NCI-H128 (cell line): ENCODE results near the gene ZC3H13.

Experiments used
- DNase-seq: peaks from one replicate; lab custom pipeline; 2025; ENCODE audit not compliant: unreplicated experiment; lab: John Stamatoyannopoulos, UW

ZC3H13 gene

DNA sequence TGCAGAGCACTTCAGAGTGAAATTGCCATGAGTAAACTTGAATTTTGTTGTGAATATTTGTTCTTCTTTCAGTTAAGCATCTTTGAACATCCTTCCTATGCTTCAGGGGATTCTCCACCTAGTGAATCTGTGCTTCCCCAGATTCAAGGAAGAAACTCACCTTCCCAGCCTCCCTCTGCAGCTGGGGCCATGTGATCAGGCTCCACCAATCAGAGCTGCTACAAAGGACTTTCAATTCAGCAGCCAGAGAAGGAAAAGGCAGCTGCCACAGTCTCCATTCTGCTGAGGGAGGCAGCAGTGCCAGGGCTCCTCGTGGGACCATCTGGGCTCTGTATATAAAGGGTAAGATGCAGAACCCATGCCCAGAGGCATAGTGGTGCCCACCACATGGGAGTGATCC lies 111.3 kb downstream of the ZC3H13 start:
- DNase-seq: no peak

- DNase-seq: no peak
Measured at GRCh38 chr13:45940061-45940460, 112.5 kb downstream of the ZC3H13 start.

DNA sequence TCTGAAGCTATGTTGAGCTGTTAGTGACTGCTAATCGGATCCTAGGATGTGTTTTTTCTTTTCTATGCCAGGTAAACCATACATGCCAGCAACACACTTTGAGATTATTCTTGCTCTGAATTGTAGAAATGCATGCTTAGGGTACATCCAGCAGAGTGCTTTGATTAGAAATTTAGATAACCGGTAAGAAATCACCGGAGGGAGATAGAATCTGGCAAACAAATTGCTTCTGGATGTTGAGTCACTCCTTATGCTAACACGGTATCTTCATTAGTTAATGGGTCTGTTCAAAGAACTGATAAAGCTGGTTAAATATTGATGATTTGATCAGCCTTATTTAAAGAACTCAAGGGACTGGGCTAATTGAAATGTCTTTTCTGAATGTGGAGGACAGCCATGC lies 115.9 kb downstream of the ZC3H13 start:
- no peak for DNase-seq

DNA sequence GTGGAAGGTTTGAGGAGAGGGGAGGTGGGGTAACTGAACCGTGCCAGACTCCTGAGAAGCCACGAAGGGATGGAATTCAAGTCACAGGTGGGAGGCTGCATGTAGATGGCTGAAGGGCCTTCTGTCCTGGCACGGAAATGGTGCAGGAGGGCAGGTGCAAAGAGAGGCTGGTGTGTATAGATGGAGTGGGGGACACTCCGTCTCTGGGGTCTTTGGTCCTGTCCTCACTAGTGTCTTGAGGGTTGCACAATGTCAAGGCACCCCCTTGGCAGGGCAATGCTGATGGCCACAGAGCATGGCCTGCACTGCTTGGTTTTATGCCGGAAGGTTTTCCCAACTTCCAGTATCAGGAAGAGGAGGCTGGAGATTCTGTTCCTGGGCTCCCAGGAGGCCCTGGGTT lies 118.3 kb downstream of the ZC3H13 start:
- no peak for DNase-seq

DNA sequence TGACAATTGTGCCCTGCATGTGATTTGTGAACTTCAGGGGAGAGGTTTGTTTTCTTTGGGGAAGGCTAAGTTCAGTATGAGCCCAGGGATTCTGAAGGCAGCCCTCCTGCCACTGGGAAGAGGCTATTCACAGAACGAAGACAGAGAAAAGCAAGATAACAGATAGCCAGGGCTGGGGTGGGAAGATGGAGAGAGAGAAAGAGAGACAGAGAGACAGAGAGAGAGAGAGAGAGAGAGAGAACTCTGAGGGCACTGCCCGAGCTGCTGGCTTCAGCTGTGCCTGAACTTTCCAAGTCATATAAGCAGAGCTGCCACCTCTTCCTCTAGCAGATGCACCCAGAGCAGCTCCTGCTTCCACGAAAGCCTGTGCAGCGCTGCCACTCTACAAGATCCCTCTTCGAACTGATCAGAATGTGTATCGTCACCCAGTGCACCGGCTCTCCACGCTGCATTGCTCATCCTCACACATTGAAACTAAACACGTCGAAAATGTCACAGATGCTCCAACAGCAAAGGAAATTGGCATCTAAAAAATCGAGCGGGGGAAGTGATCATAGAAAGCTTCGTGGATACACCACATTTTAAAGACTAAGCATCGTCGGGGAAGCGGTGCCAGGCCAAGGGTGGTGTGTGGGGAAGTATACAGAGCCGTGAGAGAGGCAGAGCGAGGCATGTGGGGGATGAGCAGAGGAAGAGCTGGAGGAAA lies 119.2 kb downstream of the ZC3H13 start:
- no peak for DNase-seq

DNA sequence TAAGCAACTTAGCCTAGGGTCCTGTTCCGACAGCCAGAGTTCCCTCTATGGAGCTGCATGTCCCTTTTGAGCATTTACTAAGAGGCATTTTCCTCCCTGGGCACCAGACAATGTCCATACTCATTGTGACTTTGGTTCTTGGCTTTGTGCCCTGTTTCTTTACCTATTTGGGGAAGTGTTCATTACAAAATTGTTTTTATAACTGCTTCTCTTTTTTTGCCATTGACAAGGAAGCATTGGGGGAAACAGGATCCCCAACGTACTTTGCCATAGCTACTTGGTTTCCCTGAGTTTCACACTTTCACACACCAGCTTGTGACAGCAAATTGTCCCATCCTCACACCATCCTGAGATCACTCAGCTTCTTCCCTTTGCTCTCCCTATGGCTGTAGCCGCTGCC lies 119.9 kb downstream of the ZC3H13 start:
- no peak for DNase-seq

GRCh38 chr13:45932172-45932571 lies 120.4 kb downstream of the ZC3H13 start:
- no peak for DNase-seq

DNA sequence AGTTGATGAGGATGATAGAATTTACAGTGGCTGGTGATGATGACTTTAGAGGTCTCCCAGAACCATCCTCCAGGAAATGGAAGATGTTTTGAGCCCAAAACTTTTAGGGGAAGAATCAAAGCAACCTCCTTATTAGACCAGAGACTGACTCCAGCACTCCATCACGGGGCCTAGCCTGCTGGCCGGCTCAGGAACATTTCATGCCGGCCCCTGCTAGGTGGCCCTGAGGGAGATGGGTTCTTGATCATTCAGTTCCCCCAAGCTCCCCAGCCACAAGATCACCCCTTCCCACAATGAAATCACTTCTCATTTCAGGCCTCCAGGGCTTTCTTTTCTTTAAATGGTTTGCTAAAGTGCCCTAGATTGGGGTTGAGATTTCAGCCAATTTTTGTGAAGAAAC lies 121.3 kb downstream of the ZC3H13 start:
- DNase-seq: no peak

GRCh38 chr13:45930177-45930576 lies 122.4 kb downstream of the ZC3H13 start:
- DNase-seq: no peak

DNA sequence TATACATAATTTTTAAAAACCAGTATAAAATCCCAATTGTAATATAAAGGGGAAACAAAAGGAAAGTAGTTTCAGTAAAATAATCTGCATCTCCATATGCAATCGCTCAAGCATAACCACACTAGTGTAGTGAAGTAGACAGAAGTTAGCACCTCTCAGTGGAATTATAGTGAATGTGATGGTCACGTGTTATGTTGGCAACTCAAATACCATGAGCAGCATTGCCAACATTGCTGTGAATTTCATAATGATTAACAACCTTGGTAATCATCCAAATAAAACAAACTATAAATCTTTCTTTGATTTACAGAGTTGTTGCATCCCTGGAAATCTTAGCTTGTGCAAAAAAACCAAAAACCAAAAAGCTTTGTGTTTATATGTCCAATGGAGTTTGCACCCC lies 123.7 kb downstream of the ZC3H13 start:
- DNase-seq: no peak

- no peak for DNase-seq
Measured at GRCh38 chr13:45928176-45928575, 124.4 kb downstream of the ZC3H13 start.

DNA sequence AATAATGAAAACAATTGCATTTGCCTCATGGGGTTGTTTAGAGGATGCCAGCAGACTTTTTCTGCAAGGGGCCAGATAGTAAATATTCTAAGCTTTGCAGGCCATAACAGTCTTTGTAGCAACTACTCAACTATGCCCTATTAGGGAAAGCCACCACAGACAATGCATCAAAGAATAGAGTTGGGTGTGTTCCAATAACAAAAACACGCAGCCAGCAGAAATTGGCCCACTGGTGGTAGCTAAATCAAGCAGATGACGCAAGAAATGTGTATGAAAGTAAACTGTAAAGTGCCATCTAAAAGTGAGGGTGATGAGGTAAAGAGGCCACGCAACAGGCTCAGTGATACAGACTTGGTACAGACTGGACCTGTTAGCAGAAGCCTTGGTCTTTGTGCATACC lies 125.8 kb downstream of the ZC3H13 start:
- no peak for DNase-seq

- DNase-seq: no peak
Measured at GRCh38 chr13:45925151-45925550, 127.4 kb downstream of the ZC3H13 start.

GRCh38 chr13:45921162-45921736 lies 131.3 kb downstream of the ZC3H13 start:
- DNase-seq: no peak

- DNase-seq: no peak
Measured at GRCh38 chr13:45918597-45918996, 133.9 kb downstream of the ZC3H13 start.

DNA sequence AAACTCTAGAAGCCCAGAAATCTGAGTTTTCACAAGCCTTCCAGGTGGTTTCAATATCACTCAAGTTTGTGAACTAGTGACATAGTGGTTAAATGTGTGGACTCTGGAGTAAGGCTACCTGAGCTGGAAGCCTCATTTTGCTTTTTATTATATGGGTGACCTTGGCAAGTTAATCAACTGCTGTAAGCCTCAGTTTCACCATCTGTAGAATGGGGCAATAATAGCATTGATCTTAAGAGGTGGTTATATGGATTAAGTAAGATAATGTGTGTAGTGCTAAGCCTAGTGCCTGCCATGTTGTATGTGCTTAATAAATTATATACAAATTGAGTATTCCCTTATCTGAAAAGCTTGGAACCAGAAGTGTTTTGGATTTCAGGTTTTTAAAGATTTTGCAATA lies 135.5 kb downstream of the ZC3H13 start:
- DNase-seq: no peak

DNA sequence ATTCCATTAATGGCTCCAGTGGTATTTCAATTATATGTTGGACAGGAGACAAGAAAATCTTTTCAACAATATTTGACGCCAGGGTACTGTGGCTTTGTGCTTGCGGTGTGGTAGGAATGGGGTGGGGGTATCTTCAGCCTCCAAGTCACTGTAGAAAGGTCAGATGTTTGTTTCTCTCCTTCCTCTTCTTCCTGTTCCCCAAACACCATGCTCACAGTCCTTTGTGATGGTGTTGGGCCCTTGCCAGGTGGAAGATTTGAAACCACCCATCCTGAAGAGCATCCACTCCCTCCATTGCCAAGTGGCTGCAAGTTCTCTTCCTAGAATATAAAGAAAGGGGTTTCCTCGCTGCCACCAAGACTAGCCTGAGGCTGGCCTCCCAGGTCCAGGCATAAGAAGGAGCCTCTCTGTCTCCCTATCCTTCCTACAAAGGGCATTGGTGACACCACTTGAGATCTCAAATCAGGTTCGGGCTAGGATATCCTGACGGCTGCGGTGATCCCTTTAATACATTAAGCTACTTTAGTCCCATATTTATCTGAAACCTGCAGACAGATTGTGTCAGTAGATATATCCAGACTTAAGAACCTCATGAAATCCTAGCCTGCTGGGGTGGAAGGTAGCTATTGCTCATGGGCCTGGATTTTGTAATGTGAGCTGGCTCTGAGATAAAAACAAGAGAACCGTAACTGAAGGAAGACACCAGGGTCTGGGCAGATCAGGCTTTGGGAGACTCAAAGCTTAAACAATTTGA lies 136.7 kb downstream of the ZC3H13 start:
- DNase-seq: no peak

GRCh38 chr13:45909673-45910072 lies 142.9 kb downstream of the ZC3H13 start:
- DNase-seq: no peak

GRCh38 chr13:45909089-45909488 lies 143.5 kb downstream of the ZC3H13 start:
- no peak for DNase-seq

DNA sequence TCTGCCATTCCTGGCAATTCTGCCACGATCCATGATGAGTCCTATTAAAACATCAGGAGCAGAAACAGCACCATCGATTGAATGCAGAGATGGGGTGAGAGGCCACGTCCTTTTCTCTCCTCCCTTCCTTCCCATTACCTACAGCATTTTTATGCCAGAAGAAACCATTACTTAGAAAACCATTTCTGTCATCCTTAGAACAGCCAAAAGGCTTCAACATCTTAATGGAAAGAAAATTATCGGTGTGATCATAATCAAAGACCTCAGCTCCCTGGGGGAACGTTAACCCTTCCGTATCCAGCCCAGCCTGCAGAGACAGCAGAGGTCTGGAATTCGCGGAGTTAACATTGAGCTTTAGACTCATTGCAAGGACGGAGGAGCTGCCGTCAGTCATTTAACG lies 145.0 kb downstream of the ZC3H13 start:
- DNase-seq: no peak
